Activated CD4-positive, alpha-beta T cell treated with anti-CD3 and anti-CD28 coated beads for 36 hours (primary cell): ENCODE measurements around the gene RUFY1. TPM values are rescaled to one million over a fixed set of nuclear protein-coding genes. Genes with fewer than 3 reads are reported as not detected.
"Not testable (repeated sequence)": the region's sequence is repeated elsewhere in the genome, so short reads cannot be mapped to it uniquely, and the experiment has no call there.

Experiments used
- ATAC-seq: fragments of 200-7000 bp; cut with Tn5 transposase; one replicate; pipeline ENCODE4 v1.10.0; 2021; ENCODE audit warnings: mild to moderate bottlenecking, moderate library complexity
- CTCF ChIA-PET: fragments of 350-600 bp; sonication (Branson Sonifier 250); formaldehyde crosslinking; loops from one replicate; lab custom pipeline; 2021; ENCODE audit warnings: antibody characterized with exemption; lab: Charles Lee
- POLR2A ChIA-PET: fragments of 350-600 bp; sonication (Branson Sonifier 250); formaldehyde crosslinking; loops from one replicate; lab custom pipeline; 2021; ENCODE audit warnings: antibody characterized with exemption, inconsistent platforms; lab: Charles Lee
- DNase-seq: peaks from one replicate; pipeline ENCODE4 v3.0.0-alpha.2; 2020
- H3K27ac Mint-ChIP-seq: one replicate; pipeline ENCODE4 v1.8.0; 2021; ENCODE audit warnings: mixed read lengths
- H3K27me3 Mint-ChIP-seq: one replicate; pipeline ENCODE4 v1.8.0; 2021; ENCODE audit warnings: mixed read lengths
- H3K36me3 Mint-ChIP-seq: one replicate; pipeline ENCODE4 v1.8.0; 2021; ENCODE audit warnings: low read depth, mixed read lengths
- H3K4me1 Mint-ChIP-seq: one replicate; pipeline ENCODE4 v1.8.0; 2021; ENCODE audit warnings: mixed read lengths
- H3K4me3 Mint-ChIP-seq: one replicate; pipeline ENCODE4 v1.8.0; 2021; ENCODE audit warnings: mild to moderate bottlenecking, moderate library complexity, mixed read lengths
- H3K9me3 Mint-ChIP-seq: one replicate; pipeline ENCODE4 v1.8.0; 2021; ENCODE audit warnings: low read depth, mixed read lengths
- intact Hi-C, 2 experiments: fragments of 100-400 bp; cut with DNase I in 1 of 2; cut with micrococcal nuclease in 1 of 2; formaldehyde crosslinking; loops; one replicate each; pipeline versions ENCODE4 v1.14.2 to v1.15.1; 2022 to 2024; cut with DNase I, micrococcal nuclease
- total RNA-seq, 2 experiments: library from RNA; stranded (reverse); gene quantifications; one replicate each; pipeline ENCODE4 v1.2.3, GENCODE V29; 2021

The RUFY1 gene
- total RNA-seq, 2 experiments from 2014 or later, result 29.6 to 33.8 TPM

DNA sequence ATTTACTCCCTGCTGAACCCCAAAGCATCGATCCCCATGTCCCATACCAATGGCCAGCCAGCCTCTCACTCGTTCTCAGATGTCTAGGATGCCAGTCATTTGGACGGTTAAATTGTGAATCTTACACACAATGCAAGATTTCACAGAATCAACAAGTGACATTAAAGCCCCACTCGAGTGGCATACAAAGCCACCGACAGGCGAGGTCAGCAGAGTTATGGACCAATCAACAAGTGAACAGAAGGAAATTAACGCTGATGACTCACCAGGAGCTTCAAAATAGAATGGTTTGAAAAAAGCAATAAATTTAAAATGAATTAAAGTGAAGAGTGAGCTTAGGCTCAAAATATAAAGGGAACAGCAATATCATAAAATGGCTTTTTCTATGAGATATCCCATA, 8.2 kb upstream of the RUFY1 start:
- no peak overlapping the region for H3K4me3 Mint-ChIP-seq
- no peaks in the 10 kb centered on the region for H3K27me3 Mint-ChIP-seq
- ATAC-seq, result no peak
- H3K4me1 Mint-ChIP-seq, result peaks cover 2% of the 10 kb centered on the region
- H3K9me3 Mint-ChIP-seq, result no peaks in the 10 kb centered on the region
- ChIA-PET CTCF (interaction anchor here (1.2 kb wide), 1 partner anchor 15 kb away, joined by 3 read pairs; no protein-coding TSS in a partner anchor), POLR2A (no interaction called here)
- DNase-seq, result no peak
- no peak overlapping the region for H3K27ac Mint-ChIP-seq
- intact Hi-C loops, result no loop called here
- H3K36me3 Mint-ChIP-seq, result peaks cover 2% of the 10 kb centered on the region

DNA sequence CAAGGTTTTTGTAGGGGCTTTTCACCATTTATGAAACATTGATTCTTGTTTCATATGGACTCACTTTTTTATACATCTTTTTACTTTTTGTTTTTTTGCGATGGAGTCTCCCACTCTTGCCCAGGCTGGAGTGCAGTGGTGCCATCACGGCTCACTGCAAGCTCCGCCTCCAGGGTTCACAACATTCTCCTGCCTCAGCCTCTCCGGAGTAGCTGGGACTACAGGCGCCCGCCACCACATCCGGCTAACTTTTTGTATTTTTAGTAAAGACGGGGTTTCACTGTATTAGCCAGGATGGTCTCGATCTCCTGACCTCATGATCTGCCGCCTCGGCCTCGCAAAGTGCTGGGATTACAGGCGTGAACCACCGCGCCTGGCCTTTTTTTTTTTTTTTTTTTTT, 7.1 kb upstream of the RUFY1 start:
- intact Hi-C loops, H3K27me3 Mint-ChIP-seq, H3K4me1 Mint-ChIP-seq, H3K27ac Mint-ChIP-seq, H3K9me3 Mint-ChIP-seq, DNase-seq, CTCF ChIA-PET, POLR2A ChIA-PET, H3K4me3 Mint-ChIP-seq, H3K36me3 Mint-ChIP-seq, ATAC-seq: not testable (repeated sequence)

DNA sequence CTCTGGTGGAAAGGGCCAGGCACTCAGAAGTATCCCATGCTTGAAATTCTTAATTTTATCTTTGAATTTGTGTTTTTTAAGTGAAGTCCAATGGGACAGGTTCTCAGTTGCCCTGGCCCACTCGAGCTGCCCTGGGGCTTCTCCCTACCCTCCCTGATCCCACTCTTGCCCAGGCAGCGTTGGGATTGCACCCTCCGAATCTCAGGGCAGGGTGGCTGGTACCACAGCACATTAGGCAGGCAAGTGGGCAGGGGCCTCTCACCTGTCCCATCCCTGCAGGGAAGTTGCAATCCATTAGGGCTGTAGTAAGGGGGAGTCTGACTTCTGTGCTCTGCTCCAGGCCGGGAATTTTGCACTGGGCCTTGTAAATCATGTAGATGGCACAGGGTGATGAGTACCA, 2.7 kb downstream of the RUFY1 start:
- H3K27ac Mint-ChIP-seq, result no peak overlapping the region
- CTCF ChIA-PET, result no interaction called here
- POLR2A ChIA-PET, result no interaction called here

DNA sequence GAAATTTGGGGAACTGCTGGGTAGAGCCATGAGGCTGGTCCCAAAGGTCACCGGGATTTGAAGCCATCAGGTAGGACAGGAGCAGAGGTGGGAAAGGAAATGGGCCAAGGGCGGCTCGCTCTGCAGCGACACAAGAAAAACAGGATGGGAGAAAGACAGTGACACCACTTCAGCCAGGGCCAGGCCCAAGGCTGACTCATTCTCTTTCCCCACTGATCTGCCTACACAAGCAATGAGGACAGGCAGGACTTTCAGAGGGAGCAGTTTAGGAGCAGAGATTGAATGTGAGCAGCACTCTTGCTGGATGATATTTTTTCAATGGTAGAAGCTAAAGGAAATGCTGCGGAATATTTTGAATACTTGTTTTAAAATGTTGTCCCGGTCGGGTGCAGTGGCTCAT, 3.5 kb downstream of the RUFY1 start:
- H3K27ac Mint-ChIP-seq, result no peak overlapping the region
- DNase-seq, result no peak
- no peaks in the 10 kb centered on the region for H3K9me3 Mint-ChIP-seq
- CTCF ChIA-PET, result interaction anchor here (0.9 kb wide), 1 partner anchor 149 kb away, joined by 3 read pairs; no protein-coding TSS in a partner anchor
- peaks cover 42% of the 10 kb centered on the region for H3K4me1 Mint-ChIP-seq
- POLR2A ChIA-PET, result no interaction called here
- H3K27me3 Mint-ChIP-seq, result no peaks in the 10 kb centered on the region
- no peak overlapping the region for H3K4me3 Mint-ChIP-seq
- peaks cover 13% of the 10 kb centered on the region for H3K36me3 Mint-ChIP-seq
- intact Hi-C loops, result loop anchor here in 1 of 2 experiments (5.0 to 10.0 kb wide), 5 partner anchors 253 to 941 kb away; partner anchors contain the start of genes CNOT6, MGAT4B, TBC1D9B and ZNF879
- ATAC-seq, result no peak

More for the DNA sequence above, 2.7 kb downstream of the RUFY1 start:
- no peak for ATAC-seq
- intact Hi-C loops, result loop anchor here in 1 of 2 experiments (5.0 to 10.0 kb wide), 5 partner anchors 254 to 942 kb away; partner anchors contain the start of genes CNOT6, MGAT4B, TBC1D9B and ZNF879
- H3K4me3 Mint-ChIP-seq, result no peak overlapping the region
- peaks cover 13% of the 10 kb centered on the region for H3K36me3 Mint-ChIP-seq
- H3K4me1 Mint-ChIP-seq, result peaks cover 37% of the 10 kb centered on the region
- no peak for DNase-seq
- H3K27me3 Mint-ChIP-seq, result no peaks in the 10 kb centered on the region
- no peaks in the 10 kb centered on the region for H3K9me3 Mint-ChIP-seq

DNA sequence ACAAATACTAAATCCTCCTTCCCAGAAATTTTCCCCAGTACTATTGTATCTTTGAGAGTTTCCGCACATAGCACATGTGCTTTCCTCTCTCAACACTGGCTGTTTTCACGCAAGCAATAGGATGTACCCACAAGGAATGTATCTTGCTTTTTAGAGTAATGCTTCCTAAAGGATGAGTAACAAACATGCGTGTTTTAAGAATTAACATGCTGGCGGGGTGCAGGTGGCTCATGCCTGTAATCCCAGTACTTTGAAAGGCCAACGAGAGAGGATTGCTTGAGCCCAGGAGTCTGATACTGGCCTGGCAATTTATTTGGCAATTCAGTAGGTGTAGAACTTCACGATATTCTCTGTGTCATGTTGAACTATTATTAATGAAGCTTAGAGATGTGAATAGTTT, 4.6 kb downstream of the RUFY1 start:
- ChIA-PET POLR2A (no interaction called here), CTCF (no interaction called here)
- Mint-ChIP-seq H3K27me3 (no peaks in the 10 kb centered on the region), H3K9me3 (no peaks in the 10 kb centered on the region), H3K4me1 (peaks cover 42% of the 10 kb centered on the region), H3K4me3 (no peak overlapping the region), H3K36me3 (peaks cover 13% of the 10 kb centered on the region), H3K27ac (no peak overlapping the region)
- DNase-seq (no peak), ATAC-seq (no peak)
- intact Hi-C loops, result loop anchor here (5.0 to 10.0 kb wide), 7 partner anchors 67 to 1403 kb away; partner anchors contain the start of genes CNOT6 (in 1 of the 2), HNRNPH1 (in 1 of the 2), MGAT4B (in 1 of the 2) and NHP2 (in 1 of the 2)

DNA sequence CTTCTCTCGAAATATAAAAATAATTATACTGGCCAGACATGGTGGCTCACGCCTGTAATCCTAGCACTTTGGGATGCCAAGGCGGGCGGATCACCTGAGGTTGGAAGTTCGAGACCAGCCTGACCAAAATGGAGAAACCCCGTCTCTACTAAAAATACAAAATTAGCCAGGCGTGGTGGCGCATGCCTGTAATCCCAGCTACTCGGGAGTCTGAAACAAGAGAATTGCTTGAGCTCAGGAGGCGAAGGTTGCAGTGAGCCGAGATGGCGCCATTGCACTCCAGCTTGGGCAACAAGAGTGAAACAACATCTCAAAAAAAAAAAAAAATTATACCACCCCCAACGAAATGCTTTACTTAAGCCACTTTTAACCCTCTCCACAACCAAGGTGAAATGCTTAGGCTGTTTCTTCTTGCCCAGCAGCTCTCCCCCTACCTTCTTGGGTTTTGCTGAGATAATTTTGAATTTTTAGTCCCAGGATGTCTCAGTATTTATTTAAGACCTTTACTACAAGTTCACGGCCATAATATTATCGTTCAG, 8.0 kb downstream of the RUFY1 start:
- CTCF ChIA-PET, result interaction anchor here (0.8 kb wide), 1 partner anchor 38 kb away, joined by 4 read pairs; no protein-coding TSS in a partner anchor
- H3K4me3 Mint-ChIP-seq, result peak overlapping the region; percentile 82
- intact Hi-C loops, result loop anchor here (5.0 to 10.0 kb wide), 3 partner anchors 64 to 1406 kb away; partner anchors contain the start of genes CNOT6 (in 1 of the 2), HNRNPH1 (in 1 of the 2) and NHP2 (in 1 of the 2)

DNA sequence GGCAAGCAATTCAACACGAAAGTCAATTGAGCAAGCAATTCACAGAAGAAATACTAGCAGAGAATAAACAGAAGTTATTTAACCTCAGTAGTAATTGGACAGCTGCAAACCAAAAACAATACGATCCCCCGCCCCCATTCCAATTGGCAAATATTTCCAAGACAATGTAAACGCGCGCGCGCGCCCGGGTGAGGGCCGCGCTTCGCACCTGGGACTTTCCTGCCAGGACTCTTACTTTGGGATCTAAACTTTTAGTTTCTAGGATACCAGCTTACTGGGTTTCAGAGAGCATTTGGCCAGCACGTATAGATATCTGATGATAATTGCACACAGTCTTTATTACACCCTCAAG, 8.6 kb downstream of the RUFY1 start:
- Mint-ChIP-seq H3K27me3 (no peaks in the 10 kb centered on the region), H3K9me3 (no peaks in the 10 kb centered on the region), H3K4me1 (peaks cover 20% of the 10 kb centered on the region), H3K4me3 (peak overlapping the region; percentile 82), H3K36me3 (peaks cover 25% of the 10 kb centered on the region), H3K27ac (peak overlapping the region; percentile 80)
- ChIA-PET CTCF (interaction anchor here (0.7 to 1.1 kb wide), 3 partner anchors 8 to 66 kb away, joined by 3 to 4 read pairs (median 4); partner anchors contain the start of gene RUFY1), POLR2A (interaction anchor here (0.9 to 1.4 kb wide), 7 partner anchors 8 to 173 kb away, joined by 3 to 9 read pairs (median 5); partner anchors contain the start of genes HNRNPH1, MAML1 and RUFY1)
- ATAC-seq (no peak), DNase-seq (peak; percentile 48)
- intact Hi-C loops, result loop anchor here (1.0 to 10.0 kb wide), 10 partner anchors 8 to 1407 kb away; partner anchors contain the start of genes HNRNPH1 (in 2 of the 2), CANX (in 1 of the 2), CNOT6 (in 1 of the 2) and MAML1 (in 1 of the 2)

More for the DNA sequence above, 8.0 kb downstream of the RUFY1 start:
- H3K27ac Mint-ChIP-seq, H3K9me3 Mint-ChIP-seq, POLR2A ChIA-PET, H3K27me3 Mint-ChIP-seq, DNase-seq, ATAC-seq: not testable (repeated sequence)
- peaks cover 25% of the 10 kb centered on the region for H3K4me1 Mint-ChIP-seq
- H3K36me3 Mint-ChIP-seq, result peaks cover 25% of the 10 kb centered on the region

DNA sequence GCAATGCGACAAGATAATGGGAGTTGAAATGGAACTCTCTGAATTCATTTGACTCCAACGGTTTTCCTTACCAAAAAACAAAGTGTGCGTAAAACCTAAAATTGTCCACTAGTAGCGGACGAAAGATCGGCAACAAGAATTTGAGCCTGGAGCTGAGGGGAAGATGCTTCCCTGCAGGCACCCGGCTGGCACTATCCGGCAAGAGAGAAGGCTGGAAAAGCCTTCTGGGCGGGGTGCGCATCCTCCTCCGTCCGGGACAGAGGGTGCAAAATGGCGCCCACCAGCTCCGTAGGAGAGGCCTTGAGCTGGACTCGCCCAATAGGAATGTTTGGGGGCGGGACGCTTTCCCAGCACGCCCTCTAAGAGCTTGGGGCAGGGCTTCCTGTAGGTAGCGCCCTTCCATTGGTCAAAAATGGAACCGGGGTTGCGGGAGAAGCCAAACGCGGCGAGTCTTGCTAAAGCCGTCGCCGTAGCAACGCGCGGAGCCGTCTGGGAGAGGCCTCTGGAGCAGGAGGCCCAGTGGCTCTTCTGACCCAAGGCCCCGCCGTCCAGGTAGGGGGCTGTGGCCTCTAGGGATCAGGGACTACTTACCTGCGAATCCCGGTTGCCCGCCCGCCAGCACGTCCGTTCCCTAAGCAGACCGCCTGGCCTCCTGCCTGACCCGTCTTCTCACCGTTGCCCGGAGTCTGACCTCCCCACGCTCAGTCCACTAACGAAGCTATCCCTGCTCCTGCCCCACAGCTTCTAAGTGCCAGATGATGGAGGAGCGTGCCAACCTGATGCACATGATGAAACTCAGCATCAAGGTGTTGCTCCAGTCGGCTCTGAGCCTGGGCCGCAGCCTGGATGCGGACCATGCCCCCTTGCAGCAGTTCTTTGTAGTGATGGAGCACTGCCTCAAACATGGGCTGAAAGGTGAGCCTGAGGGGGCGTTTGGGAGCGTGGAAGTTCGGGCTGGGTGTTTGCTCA, 9.2 kb downstream of the RUFY1 start:
- Mint-ChIP-seq H3K36me3 (peaks cover 25% of the 10 kb centered on the region), H3K4me3 (peak overlapping the region; percentile 82), H3K4me1 (peaks cover 17% of the 10 kb centered on the region), H3K9me3 (no peaks in the 10 kb centered on the region), H3K27me3 (no peaks in the 10 kb centered on the region), H3K27ac (peak overlapping the region; percentile 80)
- peak; percentile 97 for DNase-seq
- POLR2A ChIA-PET, result interaction anchor here (0.5 to 1.4 kb wide), 10 partner anchors 9 to 933 kb away, joined by 3 to 9 read pairs (median 4); partner anchors contain the start of genes CLK4, HNRNPH1, MAML1 and RUFY1
- CTCF ChIA-PET, result interaction anchor here (0.7 to 1.1 kb wide), 4 partner anchors 9 to 65 kb away, joined by 3 to 4 read pairs (median 4); partner anchors contain the start of gene RUFY1
- peak; percentile 100 for ATAC-seq
- intact Hi-C loops, result loop anchor here (1.0 to 10.0 kb wide), 10 partner anchors 8 to 1407 kb away; partner anchors contain the start of genes HNRNPH1 (in 2 of the 2), CANX (in 1 of the 2), CNOT6 (in 1 of the 2) and MAML1 (in 1 of the 2)

DNA sequence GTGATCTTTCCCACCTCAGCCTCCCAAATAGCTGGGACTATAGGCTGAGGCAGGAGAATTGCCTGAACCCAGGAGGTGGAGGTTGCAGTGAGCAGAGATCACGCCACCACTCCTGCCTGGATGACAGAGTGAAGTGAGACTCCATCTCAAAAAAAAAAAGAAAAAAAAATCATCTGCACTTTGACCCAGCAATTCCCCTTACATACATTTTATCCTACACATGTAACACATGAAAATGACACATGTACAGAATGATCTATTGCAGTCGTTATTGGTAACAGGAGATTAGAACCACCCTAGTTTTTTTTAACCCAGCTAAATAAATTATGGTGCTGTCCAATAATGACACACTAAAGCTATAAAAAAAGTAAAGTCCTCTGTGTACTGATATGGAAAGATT, 14.2 kb downstream of the RUFY1 start:
- no peaks in the 10 kb centered on the region for H3K9me3 Mint-ChIP-seq
- POLR2A ChIA-PET, result interaction anchor here (0.7 kb wide), 1 partner anchor 1961 kb away, joined by 3 read pairs; no protein-coding TSS in a partner anchor
- H3K4me3 Mint-ChIP-seq, result no peak overlapping the region
- intact Hi-C loops, result no loop called here
- H3K27ac Mint-ChIP-seq, result no peak overlapping the region
- no peak for DNase-seq
- ATAC-seq, result no peak
- peaks cover 3% of the 10 kb centered on the region for H3K4me1 Mint-ChIP-seq
- H3K36me3 Mint-ChIP-seq, result peaks cover 29% of the 10 kb centered on the region
- CTCF ChIA-PET, result interaction anchor here (0.7 kb wide), 1 partner anchor 333 kb away, joined by 4 read pairs; no protein-coding TSS in a partner anchor
- H3K27me3 Mint-ChIP-seq, result no peaks in the 10 kb centered on the region

DNA sequence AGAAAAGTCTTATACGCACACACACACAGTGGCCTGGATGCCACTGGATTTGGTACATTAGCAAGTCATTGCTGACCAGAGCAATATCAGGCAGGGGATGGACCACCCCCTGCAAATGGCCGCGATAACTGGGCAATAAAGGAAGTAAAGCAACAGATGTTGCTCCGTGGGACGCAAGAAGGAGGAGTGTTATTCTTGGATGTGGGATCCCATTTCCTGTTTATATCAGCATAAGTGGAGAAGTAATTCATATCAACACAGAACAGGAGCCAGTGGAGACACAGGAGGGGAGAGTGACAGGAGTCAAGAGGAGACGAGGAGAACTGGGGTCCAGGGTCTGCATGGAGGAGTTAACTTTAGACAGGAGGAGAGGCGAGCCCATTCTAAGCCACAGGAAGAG, 18.4 kb downstream of the RUFY1 start:
- peaks cover 26% of the 10 kb centered on the region for H3K36me3 Mint-ChIP-seq
- H3K27me3 Mint-ChIP-seq, result no peaks in the 10 kb centered on the region
- no peak overlapping the region for H3K27ac Mint-ChIP-seq
- H3K9me3 Mint-ChIP-seq, result no peaks in the 10 kb centered on the region
- no peak overlapping the region for H3K4me3 Mint-ChIP-seq
- no peak for DNase-seq
- intact Hi-C loops, result no loop called here
- no peak for ATAC-seq
- POLR2A ChIA-PET, result no interaction called here
- H3K4me1 Mint-ChIP-seq, result no peaks in the 10 kb centered on the region
- CTCF ChIA-PET, result no interaction called here
